Measurements from ENCODE around the gene MATCAP1.

The MATCAP1 gene

GRCh38 chr16:67146523-67147357 lies 37.0 kb downstream of the MATCAP1 start:
- H3K4me3 Mint-ChIP-seq = no peak overlapping the region
- peaks cover 23% of the 10 kb centered on the region in 2 donors for H3K27me3 Mint-ChIP-seq
- DNase-seq = no peak
- peaks cover 5 to 6% of the 10 kb centered on the region in 2 donors for H3K4me1 Mint-ChIP-seq
- H3K36me3 Mint-ChIP-seq = peaks cover 61 to 75% of the 10 kb centered on the region in 2 donors
- no peak for ATAC-seq (replicated peaks)
- H3K27ac Mint-ChIP-seq = no peak overlapping the region
- no peaks in the 10 kb centered on the region for H3K9me3 Mint-ChIP-seq

DNA sequence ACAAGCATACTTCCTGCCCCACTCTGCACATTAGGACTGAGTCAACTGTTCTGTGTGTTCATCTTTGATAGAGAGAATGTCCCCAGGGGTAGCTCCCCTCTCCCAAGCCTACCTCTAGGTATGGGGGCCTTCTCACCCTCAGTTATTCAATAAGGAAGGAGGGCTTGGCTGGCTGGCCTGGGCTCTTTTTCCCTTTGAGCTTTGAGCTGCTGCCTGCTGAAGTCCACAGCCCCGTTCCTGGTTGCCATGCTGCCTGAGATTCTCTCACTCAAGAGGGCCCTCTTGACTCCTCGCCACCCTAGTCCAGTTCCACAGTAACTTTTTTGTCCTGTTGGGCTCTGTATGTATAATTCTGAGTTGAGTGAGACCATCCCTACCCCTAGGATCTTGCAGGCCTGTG lies 38.0 kb downstream of the MATCAP1 start:
- no peak for ATAC-seq (replicated peaks)
- Mint-ChIP-seq H3K27me3 (peaks cover 13 to 18% of the 10 kb centered on the region in 2 donors), H3K9me3 (no peaks in the 10 kb centered on the region), H3K36me3 (peaks cover 69 to 79% of the 10 kb centered on the region in 2 donors), H3K4me1 (peaks cover 0 to 3% of the 10 kb centered on the region in 2 donors), H3K4me3 (no peak overlapping the region), H3K27ac (no peak overlapping the region)
- no peak for DNase-seq

GRCh38 chr16:67144943-67145342 lies 38.8 kb downstream of the MATCAP1 start:
- Mint-ChIP-seq H3K36me3 (peaks cover 75 to 87% of the 10 kb centered on the region in 2 donors), H3K27ac (no peak overlapping the region), H3K4me1 (peaks cover 0 to 3% of the 10 kb centered on the region in 2 donors), H3K4me3 (no peak overlapping the region), H3K27me3 (peaks cover 13 to 18% of the 10 kb centered on the region in 2 donors), H3K9me3 (no peaks in the 10 kb centered on the region)
- DNase-seq = no peak
- ATAC-seq (replicated peaks) = no peak

DNA sequence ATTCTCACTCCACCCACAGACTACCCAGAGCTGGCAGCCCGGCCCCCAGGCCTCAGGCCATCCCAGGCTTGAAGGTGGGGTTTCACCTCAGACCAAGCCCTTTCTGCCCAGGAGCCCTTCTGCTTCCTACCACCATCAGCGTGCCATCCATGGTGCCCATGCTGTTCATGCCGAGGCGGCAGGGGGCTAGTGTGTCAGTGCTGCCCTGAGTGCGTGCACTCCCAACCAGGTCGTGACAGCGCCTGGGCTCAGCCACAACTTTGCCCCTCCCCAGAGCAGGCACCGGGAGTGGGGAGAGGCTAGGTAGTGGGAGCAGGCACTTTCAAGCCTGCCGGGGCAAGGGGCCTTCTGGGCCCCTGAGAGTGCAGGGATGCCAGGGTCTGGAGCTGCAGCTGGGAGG lies 41.4 kb downstream of the MATCAP1 start:
- Mint-ChIP-seq H3K27me3 (no peaks in the 10 kb centered on the region), H3K4me3 (no peak overlapping the region), H3K36me3 (peaks cover 61 to 78% of the 10 kb centered on the region in 2 donors), H3K4me1 (no peaks in the 10 kb centered on the region), H3K27ac (no peak overlapping the region), H3K9me3 (no peaks in the 10 kb centered on the region)
- DNase-seq (no peak), ATAC-seq (replicated peaks) (no peak)

DNA sequence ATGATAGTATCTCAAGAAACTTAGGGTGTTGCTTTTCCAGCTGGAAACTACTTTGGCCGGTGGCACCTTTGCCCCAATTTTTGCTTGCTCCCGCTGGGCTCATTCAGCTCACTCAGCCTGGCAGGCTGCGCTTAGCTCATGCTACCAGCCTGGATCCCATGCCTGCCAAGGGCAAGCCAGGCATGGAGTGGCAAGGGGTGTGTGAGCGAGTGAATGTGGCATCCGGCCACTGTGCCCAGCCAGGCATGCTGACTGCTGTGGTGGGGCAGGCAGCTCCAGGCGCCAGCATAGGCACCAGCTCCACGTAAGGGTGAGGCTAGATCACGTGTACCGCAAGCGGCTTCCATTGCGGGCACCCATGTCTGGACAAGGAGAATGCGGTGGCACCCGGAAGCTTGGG lies 42.4 kb downstream of the MATCAP1 start:
- no peaks in the 10 kb centered on the region for H3K27me3 Mint-ChIP-seq
- H3K9me3 Mint-ChIP-seq = no peaks in the 10 kb centered on the region
- DNase-seq (no peak), ATAC-seq (replicated peaks) (no peak)
- H3K4me3 Mint-ChIP-seq = no peak overlapping the region
- H3K36me3 Mint-ChIP-seq = peaks cover 56 to 75% of the 10 kb centered on the region in 2 donors
- no peak overlapping the region for H3K27ac Mint-ChIP-seq
- no peaks in the 10 kb centered on the region for H3K4me1 Mint-ChIP-seq

- H3K36me3 Mint-ChIP-seq = peaks cover 41 to 68% of the 10 kb centered on the region in 2 donors
- no peaks in the 10 kb centered on the region for H3K4me1 Mint-ChIP-seq
- ATAC-seq (replicated peaks) = no peak
- no peaks in the 10 kb centered on the region for H3K9me3 Mint-ChIP-seq
- H3K4me3 Mint-ChIP-seq = no peak overlapping the region
- H3K27me3 Mint-ChIP-seq = no peaks in the 10 kb centered on the region
- no peak overlapping the region for H3K27ac Mint-ChIP-seq
- DNase-seq = no peak
Observed at GRCh38 chr16:67137605-67138004, 46.2 kb downstream of the MATCAP1 start.

GRCh38 chr16:67129422-67129821 lies 54.3 kb downstream of the MATCAP1 start:
- H3K4me1 Mint-ChIP-seq = no peaks in the 10 kb centered on the region
- ATAC-seq (replicated peaks) = no peak
- H3K4me3 Mint-ChIP-seq = no peak overlapping the region
- H3K36me3 Mint-ChIP-seq = peaks cover 36 to 58% of the 10 kb centered on the region in 2 donors
- H3K9me3 Mint-ChIP-seq = no peaks in the 10 kb centered on the region
- no peaks in the 10 kb centered on the region for H3K27me3 Mint-ChIP-seq
- DNase-seq = no peak
- no peak overlapping the region for H3K27ac Mint-ChIP-seq

- DNase-seq = no peak
- H3K9me3 Mint-ChIP-seq = no peaks in the 10 kb centered on the region
- no peak overlapping the region for H3K4me3 Mint-ChIP-seq
- ATAC-seq (replicated peaks) = no peak
- peaks cover 36 to 56% of the 10 kb centered on the region in 2 donors for H3K36me3 Mint-ChIP-seq
- H3K27me3 Mint-ChIP-seq = no peaks in the 10 kb centered on the region
- no peak overlapping the region for H3K27ac Mint-ChIP-seq
- no peaks in the 10 kb centered on the region for H3K4me1 Mint-ChIP-seq
Observed at GRCh38 chr16:67128887-67129286, 54.9 kb downstream of the MATCAP1 start.

- DNase-seq = no peak
- ATAC-seq (replicated peaks) = no peak
- Mint-ChIP-seq H3K27ac (no peak overlapping the region), H3K27me3 (no peaks in the 10 kb centered on the region), H3K4me1 (no peaks in the 10 kb centered on the region), H3K4me3 (no peak overlapping the region), H3K9me3 (no peaks in the 10 kb centered on the region), H3K36me3 (peaks cover 38 to 58% of the 10 kb centered on the region in 2 donors)
Observed at GRCh38 chr16:67128417-67128816, 55.3 kb downstream of the MATCAP1 start.

Data from stimulated activated naive B cell treated with anti-CD40 and anti-IgM and Interleukin-4, amounts not matched to agents 10 μg/mL and 1 μg/mL and 100 μg/mL, for 72 hours (primary cell).